ENCODE data around the gene SNX15.

SNX15 gene

DNA sequence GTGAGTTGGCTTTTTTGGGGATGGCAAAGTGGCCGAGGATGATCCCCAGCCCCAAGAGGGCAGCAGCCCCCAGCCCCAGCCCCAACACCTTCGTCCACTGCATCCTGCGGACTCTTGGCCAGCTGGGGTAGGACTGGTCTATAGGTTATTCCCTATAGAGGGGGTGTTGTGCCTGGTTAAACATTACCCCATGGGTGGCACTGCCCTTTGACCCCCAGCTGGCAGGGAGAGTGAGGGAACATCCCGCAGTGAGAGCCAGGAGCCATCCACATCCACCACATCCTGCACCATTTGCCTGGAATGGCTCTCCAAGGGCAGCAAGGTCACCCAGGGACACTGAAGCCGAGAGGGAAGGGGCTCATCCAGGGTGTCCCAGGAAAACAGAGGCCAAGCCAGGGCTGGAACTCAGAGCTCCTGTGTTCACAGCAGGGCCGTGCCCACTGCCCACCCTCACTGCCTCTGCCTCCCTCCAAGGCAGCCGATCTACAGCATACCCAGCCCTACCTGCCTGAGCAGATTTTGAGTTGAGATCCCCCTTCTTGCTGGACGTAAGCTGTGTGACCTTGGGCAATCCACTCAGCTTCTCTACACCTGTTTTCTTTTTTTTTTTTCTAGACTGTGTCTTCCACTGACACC, 31.3 kb downstream of the SNX15 start, which contains the start of gene NAALADL1:
Gene NAALADL1 (minus strand): TSS at position 135 of the 636 bp plus-strand sequence. CDS start 32 bp downstream, at position 103.
- H3K27me3 ChIP-seq (replicated peaks; ENCODE audit: control insufficient read depth, insufficient read depth, low read length): no peaks in the 10 kb centered on the region
- TF ChIP-seq, protein P1, sequence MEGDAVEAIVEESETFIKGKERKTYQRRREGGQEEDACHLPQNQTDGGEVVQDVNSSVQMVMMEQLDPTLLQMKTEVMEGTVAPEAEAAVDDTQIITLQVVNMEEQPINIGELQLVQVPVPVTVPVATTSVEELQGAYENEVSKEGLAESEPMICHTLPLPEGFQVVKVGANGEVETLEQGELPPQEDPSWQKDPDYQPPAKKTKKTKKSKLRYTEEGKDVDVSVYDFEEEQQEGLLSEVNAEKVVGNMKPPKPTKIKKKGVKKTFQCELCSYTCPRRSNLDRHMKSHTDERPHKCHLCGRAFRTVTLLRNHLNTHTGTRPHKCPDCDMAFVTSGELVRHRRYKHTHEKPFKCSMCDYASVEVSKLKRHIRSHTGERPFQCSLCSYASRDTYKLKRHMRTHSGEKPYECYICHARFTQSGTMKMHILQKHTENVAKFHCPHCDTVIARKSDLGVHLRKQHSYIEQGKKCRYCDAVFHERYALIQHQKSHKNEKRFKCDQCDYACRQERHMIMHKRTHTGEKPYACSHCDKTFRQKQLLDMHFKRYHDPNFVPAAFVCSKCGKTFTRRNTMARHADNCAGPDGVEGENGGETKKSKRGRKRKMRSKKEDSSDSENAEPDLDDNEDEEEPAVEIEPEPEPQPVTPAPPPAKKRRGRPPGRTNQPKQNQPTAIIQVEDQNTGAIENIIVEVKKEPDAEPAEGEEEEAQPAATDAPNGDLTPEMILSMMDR (IDR thresholded peaks at IDR 0.05; ENCODE audit: insufficient read depth, low read length, poor library complexity, severe bottlenecking): no peak
- no peaks in the 10 kb centered on the region for H3K36me3 ChIP-seq (ENCODE audit: control insufficient read depth, insufficient read depth, low read length)
- H3K4me3 ChIP-seq (replicated peaks; ENCODE audit: low read depth, low read length): no peak within 1 kb of the TSS
- no peak for DNase-seq (ENCODE audit: extremely low read depth, insufficient read length)

DNA sequence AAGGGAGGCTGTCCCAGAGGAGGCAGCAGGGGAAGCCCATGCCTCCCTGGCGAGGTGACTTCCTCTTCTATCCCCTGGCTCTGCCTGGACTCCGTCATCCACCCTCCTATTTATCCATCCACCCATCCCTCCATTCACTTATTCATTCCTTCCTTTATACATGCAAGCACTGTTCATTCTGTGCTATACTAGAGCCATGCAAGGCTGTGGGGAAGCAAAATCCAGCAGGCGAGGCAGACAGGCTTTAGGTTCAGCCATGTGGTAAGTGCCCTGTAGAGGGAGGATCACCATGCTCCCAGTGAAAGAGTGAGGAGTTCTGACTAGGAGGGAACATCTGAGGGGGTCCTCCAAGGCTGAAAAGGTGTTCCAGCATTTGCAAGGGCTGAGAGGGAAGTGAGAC, 32.3 kb downstream of the SNX15 start:
- Histone ChIP-seq H3K4me3 (replicated peaks; ENCODE audit: low read depth, low read length) (no peak overlapping the region), H3K27me3 (replicated peaks; ENCODE audit: control insufficient read depth, insufficient read depth, low read length) (no peaks in the 10 kb centered on the region), H3K36me3 (ENCODE audit: control insufficient read depth, insufficient read depth, low read length) (no peaks in the 10 kb centered on the region)
- DNase-seq (ENCODE audit: extremely low read depth, insufficient read length): no peak
- TF ChIP-seq, protein P1 (IDR thresholded peaks at IDR 0.05; ENCODE audit: insufficient read depth, low read length, poor library complexity, severe bottlenecking): no peak

DNA sequence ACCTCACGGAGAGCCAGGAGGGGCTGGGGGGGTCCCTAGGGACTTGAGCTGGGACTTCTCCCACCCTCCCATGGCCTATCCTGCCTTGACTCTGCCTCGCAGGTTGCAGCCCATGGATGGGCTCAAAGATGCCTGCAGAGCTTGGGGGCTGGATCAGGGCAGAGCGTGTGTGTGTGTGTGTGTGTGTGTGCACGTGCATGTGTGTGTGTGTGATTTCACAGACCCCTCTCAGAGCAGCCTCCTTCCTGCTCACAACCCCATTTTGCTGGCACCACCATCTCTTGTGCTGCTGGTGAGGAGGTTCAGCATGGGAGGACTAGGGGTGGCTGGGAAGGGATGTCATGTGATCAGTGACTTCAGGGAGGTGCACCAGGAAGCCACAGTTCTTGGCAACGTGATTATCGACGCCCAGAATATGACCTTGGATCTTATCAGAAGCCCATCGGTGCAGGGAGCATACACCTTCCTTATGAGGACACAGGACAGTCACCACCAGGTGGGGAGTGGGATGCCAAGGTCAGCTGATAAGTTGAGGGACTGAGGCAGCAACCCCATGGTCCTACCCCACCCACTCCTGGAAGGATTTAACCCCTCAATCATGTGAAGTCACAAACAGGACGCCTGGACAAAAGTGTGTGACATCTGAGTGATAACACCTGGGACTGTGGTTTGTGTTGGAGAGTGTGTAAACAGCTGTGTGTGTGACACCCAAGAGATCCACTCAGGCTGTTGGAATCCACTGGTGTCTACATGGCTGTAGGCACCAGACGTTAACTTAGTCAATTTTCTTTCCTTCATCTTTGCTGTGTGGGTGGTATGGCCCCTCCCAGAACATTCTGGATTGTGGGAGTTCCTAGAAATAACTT, 33.0 kb downstream of the SNX15 start:
- Histone ChIP-seq H3K36me3 (ENCODE audit: control insufficient read depth, insufficient read depth, low read length) (no peaks in the 10 kb centered on the region), H3K27me3 (replicated peaks; ENCODE audit: control insufficient read depth, insufficient read depth, low read length) (no peaks in the 10 kb centered on the region), H3K4me3 (replicated peaks; ENCODE audit: low read depth, low read length) (no peak overlapping the region)
- no peak for DNase-seq (ENCODE audit: extremely low read depth, insufficient read length)
- TF ChIP-seq, protein P1 (IDR thresholded peaks at IDR 0.05; ENCODE audit: insufficient read depth, low read length, poor library complexity, severe bottlenecking): no peak

DNA sequence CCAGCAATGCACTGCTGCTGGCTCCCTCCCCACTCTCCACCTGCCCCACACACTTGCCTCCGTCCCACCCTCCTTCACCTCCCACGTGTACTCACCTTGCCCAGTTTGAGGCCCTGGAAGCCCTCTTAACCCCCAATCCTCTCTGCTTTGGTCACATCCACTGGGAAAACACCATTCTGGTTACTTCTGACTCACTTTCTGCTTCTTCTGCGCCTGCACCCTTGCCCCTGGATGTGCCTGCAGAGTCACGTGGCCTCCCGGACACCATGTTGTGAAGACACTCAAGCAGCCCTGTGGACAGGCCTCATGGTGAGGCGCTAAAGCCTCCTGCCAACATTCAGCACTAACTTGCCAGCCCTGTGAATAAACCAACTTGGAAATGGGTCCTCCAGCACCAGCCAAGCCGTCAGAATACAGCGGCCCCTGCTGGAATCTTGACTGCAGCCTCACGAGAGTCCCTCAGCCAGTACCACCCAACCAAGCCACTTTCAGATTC, 33.7 kb downstream of the SNX15 start:
- DNase-seq (ENCODE audit: extremely low read depth, insufficient read length): no peak
- Histone ChIP-seq H3K4me3 (replicated peaks; ENCODE audit: low read depth, low read length) (no peak overlapping the region), H3K27me3 (replicated peaks; ENCODE audit: control insufficient read depth, insufficient read depth, low read length) (no peaks in the 10 kb centered on the region), H3K36me3 (ENCODE audit: control insufficient read depth, insufficient read depth, low read length) (no peaks in the 10 kb centered on the region)
- TF ChIP-seq, protein P1 (IDR thresholded peaks at IDR 0.05; ENCODE audit: insufficient read depth, low read length, poor library complexity, severe bottlenecking): no peak

DNA sequence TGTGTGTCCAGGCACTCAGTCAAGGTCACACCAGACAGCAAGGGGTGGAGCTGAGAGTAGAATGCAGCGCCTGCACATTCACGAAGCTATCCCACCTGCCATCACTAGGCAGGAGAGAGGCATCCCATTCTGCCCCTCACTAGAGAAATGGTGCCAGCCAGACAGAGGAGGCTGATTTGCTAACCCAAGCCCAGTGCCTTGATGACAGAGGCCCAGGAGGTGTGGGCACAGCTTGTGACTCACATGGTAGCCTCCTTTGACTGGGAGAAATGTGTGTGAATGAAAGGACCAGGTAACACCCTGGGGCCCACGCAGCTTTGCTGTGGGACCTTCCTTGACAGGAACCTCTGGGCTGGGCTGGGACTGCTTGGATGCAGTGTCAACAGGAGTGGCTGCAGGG, 36.3 kb downstream of the SNX15 start:
- Histone ChIP-seq H3K4me3 (replicated peaks; ENCODE audit: low read depth, low read length) (no peak overlapping the region), H3K27me3 (replicated peaks; ENCODE audit: control insufficient read depth, insufficient read depth, low read length) (no peaks in the 10 kb centered on the region), H3K36me3 (ENCODE audit: control insufficient read depth, insufficient read depth, low read length) (no peaks in the 10 kb centered on the region)
- DNase-seq (ENCODE audit: extremely low read depth, insufficient read length): no peak
- TF ChIP-seq, protein P1 (IDR thresholded peaks at IDR 0.05; ENCODE audit: insufficient read depth, low read length, poor library complexity, severe bottlenecking): no peak
